HS-5 (cell line): Measurements from ENCODE around the gene MTHFD2.
A peak's percentile ranks its signal among the peaks of the same experiment; 100 is the strongest.
"Not testable (repeated sequence)": the region's sequence is repeated elsewhere in the genome, so short reads cannot be mapped to it uniquely, and the experiment has no call there.

Experiments
- DNase-seq: peaks from one replicate; pipeline ENCODE4 v3.0.0-alpha.2; 2012; ENCODE audit warnings: low read depth

MTHFD2 gene

DNA sequence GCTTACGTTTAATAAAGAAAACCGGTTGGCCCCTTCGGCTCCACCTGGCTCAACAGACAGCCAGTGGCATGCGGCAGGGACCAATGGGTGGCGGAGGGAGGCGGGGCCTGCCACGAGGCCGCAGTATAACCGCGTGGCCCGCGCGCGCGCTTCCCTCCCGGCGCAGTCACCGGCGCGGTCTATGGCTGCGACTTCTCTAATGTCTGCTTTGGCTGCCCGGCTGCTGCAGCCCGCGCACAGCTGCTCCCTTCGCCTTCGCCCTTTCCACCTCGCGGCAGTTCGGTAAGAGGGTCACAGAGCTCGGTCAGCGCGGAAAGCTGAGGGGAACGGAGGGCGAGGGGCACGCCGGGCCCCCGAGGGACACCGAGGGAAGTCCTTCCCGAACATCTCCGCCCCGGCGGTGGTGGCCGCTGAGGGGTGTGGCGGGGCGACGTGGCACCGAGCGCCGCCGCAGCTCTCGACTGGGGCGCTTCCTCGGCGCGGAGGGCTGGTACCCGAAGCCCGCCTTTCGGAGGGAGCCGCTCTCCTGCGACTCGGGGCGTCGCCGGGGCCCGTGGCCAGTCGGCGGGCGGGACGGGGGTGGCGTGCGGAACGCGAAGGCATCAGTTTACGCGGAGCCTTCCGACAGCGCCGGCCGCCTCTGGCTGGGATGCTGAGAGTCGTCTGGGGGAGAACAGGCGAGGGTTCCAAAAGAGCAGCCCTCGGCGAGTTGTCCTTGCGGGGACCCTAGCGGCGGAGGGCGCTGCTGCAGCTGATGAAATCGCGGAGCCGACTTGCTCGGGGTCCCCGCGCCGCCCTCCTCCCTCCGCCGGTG lies at the start of gene MTHFD2:
MTHFD2 (plus strand) TSS at position 155 of the 814 bp plus-strand sequence; CDS start at position 182, 27 bp downstream.
- peak; percentile 61 for DNase-seq

DNA sequence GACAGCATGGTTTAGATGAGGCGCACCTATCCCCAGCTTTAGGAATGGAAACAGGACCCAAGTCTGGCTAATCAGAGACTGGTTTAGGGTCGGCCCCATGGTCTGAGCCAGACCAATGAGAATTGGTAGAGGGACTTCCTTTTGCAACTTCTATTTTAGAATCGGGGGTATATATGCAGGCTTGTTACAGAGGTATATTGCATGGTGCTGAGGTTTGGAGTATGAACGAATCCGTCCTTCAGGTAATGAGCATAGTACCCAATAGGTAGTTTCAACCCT lies 49.2 kb upstream of the MTHFD2 start:
- no peak for DNase-seq

DNA sequence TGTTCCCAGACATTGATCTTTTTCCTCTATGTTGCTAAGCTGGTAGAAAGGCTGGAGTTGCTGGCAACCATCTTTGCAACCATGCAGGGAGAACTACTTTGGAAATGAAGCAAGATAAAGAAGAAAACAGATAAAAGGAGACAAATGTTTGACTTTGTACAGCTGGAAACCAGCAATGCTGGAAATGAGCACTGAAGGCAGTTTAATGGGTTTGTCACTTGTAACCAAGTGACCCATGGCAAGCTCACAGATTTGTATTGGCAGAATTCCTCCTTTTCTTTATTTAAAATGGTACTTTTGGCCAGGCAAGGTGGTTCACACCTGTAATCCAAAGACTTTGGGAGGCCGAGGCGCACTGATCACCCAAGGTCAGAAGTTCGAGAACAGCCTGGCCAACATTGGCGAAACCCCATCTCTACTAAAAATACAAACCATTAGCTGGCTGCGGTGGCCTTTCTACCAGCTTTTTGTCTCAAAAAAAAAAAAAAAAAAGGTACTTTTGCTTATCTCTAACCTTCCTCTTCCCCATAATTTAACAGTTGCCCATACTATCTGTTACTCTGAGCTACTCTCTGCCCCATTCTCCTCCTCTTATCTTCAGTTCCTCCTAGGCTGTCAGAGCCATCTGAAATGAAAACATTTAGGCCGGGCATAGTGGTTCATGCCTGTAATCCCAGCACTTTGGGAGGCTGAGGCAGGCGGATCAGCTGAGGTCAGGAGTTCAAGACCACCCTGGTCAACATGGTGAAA lies 48.7 kb upstream of the MTHFD2 start:
- DNase-seq: no peak

DNA sequence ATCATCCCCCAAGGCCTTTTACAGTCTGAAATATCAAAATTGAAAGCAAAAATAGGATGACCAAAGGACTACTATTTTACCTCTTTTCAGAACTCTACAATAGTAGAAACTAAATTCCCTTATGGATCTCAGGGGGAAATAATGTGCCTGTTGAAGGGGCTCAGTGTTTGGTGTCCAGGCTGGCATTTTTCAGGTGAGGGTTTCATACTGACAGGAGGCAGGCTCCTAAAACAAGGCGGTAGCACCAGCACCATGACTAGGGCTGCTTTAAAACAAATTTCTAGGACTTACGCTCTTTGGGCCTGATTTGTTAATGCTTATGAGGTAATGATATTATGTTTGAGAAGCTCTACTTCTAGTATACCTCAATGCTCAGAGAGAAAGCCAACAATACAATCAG lies 45.5 kb upstream of the MTHFD2 start:
- no peak for DNase-seq

DNA sequence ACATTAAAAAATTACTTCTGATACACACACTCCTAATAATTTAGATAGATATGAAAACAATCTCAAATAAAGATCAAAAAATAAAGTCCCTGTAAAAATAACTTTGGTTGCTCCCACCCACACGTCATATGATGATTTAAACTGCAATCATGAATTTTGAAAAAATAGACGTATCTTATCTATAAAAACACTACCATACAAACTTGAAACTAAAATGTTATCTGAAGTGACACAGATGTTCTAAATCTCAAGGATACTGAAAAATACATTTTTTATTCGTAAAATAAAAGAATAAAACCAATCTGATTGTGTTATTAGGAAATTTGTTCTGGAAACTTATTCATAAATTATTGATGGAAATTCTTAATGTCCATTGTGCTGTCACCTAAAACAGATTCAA lies 42.6 kb upstream of the MTHFD2 start:
- no peak for DNase-seq

DNA sequence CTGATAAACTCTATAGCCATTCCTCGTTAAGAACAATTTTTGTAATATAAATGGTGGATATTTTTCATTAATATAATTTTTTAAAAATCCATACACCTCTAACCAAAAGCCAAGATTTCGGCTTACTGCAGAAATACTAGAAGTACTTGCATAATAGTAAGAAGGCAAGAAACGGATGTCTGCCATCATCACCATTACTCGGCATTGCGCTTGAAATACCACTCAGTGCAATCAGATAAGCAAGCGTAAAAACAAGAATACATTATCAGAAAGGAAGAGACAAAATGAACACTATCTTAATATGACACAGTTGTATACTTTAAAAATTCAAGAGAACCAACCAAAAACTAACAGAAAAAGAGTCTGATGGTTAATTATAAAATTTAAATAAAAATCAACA lies 35.5 kb upstream of the MTHFD2 start:
- DNase-seq: no peak

DNA sequence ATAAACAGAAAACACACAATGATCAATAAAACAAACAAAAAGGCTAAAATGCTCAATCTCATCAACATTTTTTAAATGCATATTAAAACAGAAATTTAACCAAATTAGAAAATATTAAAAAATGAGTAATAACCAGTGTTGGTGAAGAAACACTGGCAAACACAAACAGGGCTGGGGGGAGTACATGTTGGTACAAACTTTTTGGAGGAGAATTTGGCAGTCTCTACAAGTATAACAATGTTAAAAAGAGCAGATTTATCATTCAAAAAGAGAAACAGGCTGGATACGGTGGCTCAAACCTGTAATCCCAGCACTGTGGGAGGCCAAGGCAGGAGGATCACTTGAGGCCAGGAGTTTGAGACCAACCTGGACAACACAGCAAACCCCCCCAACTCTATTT lies 33.7 kb upstream of the MTHFD2 start:
- no peak for DNase-seq

DNA sequence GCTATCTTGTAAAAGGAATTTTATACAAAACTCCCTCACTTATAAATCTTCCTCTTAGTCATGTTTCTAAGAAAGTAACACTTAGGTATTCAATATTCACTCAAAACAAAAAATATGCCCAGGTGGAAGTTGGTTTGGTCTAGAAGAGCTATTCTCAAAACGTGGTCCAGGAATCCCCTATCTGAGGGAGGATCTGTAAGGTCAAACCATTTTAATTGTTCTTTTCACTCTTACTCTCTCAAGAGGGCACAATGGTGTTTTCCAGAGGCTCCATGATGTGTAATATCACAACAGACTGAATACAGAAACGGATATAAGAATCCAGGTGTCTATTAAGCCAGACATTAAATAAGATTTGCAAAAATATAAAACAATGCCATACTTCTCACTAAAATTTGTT lies 29.7 kb upstream of the MTHFD2 start:
- DNase-seq: no peak

DNA sequence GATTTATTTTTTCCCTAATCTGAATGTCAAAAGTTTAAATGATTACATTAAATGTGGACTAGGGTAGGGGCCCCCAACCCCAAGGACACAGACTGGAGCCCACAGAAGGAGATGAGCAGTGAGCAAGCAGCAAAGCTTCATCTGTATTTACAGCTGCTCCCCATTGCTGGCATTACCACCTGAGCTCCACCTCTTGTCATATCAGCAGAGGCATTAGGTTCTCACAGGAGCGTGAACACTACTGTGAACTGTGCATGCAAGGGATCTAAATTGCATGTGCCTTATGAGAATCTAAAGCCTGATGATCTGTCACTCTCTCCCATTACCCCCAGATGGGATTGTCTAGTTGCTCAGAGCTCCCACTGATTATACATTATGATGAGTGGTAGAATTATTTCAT lies 23.5 kb upstream of the MTHFD2 start:
- DNase-seq: no peak

DNA sequence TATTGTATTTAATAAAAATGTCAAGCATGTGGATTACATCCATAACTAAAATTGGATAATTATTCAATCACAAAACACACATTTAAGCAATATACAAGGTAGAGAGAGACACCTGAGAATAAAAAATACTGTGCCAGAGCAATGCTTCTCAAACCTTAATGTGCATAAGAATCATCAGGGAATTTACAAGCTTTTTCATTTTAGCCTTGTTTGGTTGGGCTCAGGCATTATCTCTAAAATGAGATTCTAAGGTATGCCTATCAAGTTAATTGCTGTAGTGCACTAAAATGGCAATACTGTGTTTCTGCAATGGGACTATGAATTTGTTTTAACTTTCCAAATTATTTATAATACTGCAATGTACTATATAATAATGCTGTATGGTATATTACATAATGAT lies 20.7 kb upstream of the MTHFD2 start:
- DNase-seq: no peak

DNA sequence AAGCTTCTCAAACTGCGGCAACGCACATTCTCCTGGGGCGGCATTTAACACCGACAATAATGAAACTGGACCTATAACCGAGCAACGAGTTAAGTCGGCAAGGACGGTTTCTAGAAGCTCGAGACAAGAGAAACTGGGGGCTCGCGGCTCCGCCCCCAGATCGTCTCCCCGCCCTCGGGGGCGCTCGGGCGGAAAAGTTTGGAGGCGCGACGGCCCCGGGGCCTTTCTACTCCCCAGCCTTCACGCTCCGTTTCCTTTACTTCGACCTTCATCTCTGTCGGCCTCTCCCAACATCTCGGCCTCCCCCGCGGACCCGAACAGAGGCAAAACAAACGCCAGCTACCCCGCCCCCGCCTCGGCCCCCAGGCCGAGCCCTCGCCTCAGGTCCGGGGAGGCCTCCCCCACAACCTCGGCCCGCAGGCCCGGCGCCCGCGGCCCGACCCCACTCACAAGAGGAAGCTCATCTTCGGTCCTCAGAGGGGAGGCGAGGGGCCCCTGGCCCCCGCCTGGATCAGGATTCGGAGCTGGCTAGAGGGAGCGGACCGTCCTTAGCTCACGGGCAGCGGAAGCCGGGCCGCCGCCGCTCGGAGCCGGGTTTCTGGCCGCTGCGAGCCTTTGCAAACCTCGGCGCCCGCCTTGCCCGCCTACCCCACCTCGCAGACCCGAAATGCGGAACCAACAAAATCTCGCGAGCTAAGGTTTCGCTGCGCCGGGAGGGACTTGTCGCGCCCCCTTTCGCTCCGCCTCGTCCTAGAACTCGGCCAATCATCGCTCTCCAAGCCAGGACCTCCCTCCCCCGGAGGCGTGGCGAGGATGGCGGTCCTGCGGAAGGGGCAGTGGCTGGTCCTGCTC lies 20.0 kb upstream of the MTHFD2 start, which contains the start of gene MOB1A:
MOB1A (minus strand) TSS at position 669 of the 852 bp plus-strand sequence; CDS start at position 464, 205 bp downstream.
- DNase-seq: peak; percentile 89

DNA sequence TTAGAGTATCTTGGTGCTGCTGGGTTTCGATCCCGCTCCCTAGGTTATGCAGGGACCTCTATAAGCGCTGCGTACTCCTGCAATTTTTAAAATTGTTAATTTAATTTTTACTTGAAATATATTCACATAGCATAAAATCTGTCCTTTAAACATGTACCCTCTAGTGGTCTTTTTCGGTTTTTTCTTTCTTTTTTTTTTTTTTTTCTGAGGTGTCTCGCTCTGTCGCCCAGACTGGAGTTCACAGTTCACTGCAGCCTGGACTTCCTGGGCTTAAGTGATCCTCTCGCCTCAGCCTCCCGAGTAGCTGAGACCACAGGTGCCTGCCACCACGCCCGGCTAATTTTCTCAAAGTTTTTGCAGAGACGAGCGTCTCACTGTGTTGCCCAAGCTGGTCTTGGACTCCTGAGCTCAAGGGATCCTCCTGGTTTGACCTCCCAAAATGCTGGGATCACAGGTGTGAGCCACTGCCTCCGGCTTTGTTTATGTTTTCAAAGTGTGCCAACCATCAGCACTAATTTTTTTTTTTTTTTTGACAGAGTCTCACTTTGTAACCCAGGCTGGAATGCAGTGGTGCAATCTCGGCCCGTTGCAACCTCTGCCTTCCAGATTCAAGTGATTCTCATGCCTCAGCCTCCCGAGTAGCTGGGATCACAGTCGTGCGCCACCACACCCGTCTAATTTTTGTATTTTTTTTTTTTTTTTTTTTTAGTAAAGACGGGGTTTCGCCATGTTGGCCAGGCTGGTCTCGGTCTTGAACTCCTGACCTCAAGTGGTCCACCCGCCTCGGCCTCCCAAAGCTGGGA lies 19.2 kb upstream of the MTHFD2 start:
- no peak for DNase-seq

DNA sequence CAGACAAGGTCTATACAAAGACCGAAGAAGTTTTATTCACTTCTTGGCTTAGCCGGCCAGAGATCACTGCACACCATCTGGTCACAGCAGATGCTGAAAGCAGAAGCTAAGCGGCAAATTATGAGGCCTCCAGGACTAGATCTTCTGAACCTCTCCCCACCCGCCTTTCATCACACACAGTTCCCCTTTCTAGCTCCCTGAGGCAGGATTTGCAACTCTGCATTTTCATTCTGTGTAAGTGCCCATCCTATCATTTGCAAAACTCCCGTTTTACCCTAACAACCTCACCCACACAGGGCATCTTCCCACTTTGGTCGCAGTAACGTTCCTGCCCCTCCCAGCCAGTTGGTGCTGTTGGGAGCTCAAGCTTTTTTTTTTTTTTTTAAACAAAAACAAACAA lies 16.7 kb upstream of the MTHFD2 start:
- DNase-seq: no peak

DNA sequence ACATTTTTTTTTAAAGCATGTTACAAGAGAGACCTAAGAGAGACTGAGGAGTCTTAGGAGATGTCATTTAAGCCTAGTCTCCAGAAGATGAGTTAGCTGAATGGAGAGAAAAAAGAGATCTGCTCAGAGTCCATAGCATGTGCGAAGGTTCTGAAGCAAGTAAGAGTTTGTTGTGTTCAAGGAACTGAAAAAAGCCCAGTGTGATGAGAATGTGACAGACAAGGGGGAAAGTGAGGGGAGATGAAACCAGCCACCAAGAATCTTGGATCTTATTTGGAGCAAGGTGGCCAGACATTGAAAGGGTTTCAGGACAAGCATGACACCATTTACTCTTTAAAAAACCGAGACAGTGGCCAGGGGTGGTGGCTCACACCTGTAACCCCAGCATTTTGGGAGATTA lies 14.5 kb upstream of the MTHFD2 start:
- DNase-seq: no peak

DNA sequence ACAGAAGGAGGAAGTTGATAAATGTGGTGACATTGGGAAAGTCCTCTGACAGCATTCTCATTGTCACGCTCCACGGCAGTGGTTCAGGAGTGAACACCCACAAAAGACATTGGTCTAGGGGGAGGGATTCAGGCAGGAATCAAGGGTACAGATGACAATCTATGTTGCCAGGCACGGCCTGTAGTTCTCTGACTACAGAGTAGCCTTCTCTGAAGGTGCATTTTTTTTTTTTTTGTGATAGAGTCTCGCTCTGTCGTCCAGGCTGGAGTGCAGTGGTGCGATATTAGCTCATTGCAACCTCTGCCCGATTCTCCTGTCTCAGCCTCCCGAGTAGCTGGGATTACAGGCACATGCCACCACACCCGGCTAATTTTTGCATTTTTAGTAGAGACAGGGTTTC lies 12.4 kb upstream of the MTHFD2 start:
- no peak for DNase-seq

DNA sequence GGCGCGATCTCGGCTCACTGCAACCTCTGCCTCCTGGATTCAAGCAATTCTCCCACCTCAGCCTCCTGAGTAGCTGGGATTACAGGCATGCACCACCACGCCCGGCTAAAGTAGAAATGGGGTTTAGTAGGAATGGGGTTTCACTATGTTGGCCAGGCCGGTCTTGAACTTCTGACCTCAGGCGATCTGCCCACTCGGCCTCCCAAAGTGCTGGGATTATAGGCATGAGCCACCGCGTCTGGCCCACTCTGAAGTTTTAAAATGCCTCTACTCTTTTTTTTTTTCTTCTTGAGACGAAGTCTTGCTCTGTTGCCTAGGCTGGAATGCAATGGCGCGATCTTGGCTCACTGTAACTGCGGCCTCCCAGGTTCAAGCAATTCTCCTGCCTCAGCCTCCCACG lies 11.7 kb upstream of the MTHFD2 start:
- DNase-seq: not testable (repeated sequence)

DNA sequence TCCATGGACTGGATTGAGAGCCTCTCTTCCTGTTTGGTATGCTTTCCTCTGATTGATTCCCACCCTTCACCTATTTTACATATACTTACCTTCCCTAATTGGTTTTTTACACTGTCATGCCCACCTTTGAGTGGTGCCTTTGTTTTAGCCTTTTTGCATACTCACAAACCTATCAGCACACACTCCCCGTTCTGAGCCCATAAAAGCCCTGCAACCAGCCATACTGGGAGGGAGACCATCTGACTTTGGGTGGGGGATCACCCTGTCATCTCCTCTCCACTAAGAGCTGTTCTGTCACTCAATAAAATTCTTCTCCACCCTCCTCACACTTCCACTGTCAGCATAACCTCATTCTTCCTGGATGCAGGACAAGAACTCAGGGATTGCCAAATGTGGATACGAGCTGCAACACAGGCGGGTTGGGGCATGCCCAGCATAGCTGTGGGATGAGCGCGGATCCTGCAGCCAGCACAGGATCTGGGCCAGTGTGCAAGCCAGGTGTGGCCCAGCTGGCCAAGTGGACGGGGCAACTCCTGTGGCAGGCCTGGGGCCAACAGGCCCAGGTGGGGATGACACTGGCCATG lies 10.3 kb upstream of the MTHFD2 start:
- DNase-seq: peak; percentile 75

DNA sequence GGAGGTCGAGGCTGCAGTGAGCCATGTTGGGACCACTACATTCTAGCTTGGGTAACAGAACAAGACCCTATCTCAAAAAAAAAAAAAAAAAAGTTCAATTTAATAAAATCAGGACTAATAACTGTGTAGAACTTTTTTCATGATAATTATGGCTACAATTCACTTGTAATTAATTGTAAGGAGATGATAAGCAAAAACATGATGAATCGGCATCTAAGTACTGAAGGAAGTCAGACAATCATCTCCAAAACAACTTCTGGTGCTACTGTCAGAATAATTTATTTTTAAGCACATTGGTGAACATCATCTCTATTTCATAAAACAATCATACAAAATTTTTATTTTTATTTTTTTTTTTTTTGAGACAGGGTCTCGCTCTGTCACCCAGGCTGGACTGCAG lies 9.7 kb upstream of the MTHFD2 start:
- DNase-seq: no peak

DNA sequence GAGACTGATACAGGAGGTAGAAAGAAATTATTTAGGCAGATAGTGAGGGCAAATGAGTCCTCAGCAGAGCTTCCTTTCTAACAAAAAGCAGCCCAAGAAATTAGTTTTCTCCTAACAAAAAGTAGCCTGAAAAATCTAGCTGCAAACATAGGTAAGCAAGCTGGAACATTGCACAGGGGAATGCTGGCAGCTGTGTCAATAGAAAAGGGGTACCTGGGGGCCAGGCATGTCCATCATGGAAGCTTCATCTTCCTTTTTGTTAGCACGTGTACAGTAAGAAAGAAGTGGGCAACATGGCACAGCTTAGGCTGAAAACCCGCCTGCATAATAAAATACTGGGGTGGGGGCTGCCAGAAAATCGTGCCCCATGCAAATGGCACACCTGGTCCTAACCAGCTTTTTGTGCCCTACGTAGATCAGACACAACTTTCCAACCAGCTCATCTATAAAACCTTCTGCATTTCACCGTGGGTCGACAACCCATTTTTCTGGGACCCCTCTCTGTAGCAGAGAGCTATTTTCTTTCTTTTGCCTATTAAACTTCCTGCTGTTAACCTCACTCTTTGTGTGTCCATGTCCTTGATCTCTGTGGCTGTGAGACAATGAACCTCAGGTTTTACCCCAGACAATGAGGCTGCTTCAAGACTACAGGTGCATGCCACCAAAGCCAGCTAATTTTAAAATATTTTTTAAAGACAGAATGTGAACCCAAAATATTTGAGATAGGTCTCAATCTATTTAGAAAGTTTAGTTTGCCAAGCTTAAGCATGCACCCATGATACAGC lies 6.6 kb upstream of the MTHFD2 start:
- no peak for DNase-seq

DNA sequence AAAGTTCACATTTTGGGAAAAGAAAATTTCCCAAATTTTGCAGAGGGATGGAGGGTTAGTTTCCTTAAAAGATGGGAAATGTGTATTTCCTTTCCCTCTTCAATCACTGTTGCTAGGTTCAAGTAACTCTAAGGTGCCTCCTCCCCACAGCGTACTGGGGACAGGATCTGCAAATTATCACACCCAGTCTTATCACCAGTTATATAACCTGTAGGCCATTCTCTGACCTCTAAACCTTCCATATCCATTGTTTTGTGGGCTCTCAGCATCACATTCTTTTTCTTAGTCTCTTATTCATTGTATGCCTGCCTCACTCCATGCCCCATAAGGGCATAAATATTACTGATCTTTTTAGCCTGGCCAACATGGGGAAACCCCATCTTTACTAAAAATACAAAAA lies 3.6 kb upstream of the MTHFD2 start:
- DNase-seq: no peak

DNA sequence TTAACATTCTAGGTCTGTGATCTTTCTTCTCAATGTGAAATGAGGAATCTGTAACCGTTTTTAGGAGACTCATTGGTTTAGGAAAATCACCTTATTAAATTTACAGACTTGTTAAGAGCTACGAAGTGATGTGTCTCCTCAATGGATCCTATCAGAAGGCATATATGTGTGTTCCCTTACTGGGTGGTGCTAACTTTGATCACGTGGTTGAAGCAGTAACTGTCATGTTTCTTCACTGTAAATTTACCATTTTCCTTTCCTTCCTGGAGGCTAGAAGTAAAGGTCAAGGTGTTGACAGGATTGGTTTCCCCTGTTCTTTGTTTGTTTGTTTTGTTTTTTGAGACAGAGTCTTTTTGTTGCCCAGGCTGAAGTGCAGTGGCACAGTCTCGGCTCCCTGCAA lies 1.4 kb upstream of the MTHFD2 start:
- DNase-seq: no peak
